Endothelial cell of umbilical vein (primary cell): ENCODE data around the gene CD81. TPM values are rescaled to one million over a fixed set of nuclear protein-coding genes. Genes with fewer than 3 reads are reported as not detected.

Experiments
- BruUV-seq: library from RNA; stranded (reverse); fragments of 400-500 nt; replicated peaks from 2 replicates; lab custom pipeline; 2021; lab: Mats Ljungman, UMichigan
- CTCF ChIA-PET: fragments of 300-600, 350-600 bp; sonication (Branson Sonifier 250); formaldehyde crosslinking; loops from one replicate; lab custom pipeline; 2021; ENCODE audit warnings: antibody characterized with exemption, inconsistent platforms; lab: Charles Lee
- POLR2A ChIA-PET: fragments of 300-600, 350-600 bp; sonication (Branson Sonifier 250); formaldehyde crosslinking; loops from one replicate; lab custom pipeline; 2021; ENCODE audit warnings: antibody characterized with exemption, inconsistent platforms; lab: Charles Lee
- DNase-seq: peaks from one replicate; pipeline ENCODE4 v3.0.0-alpha.2; 2011; ENCODE audit warnings: low read depth, low spot score
- FAIRE-seq: peaks from 2 replicates; lab custom pipeline; 2011; peaks lifted over from hg19 to GRCh38; lab: Jason Lieb, UNC
- H2AFZ ChIP-seq: 2 replicates; pipeline ENCODE4 v1.6.0; 2012; ENCODE audit warnings: low read depth, low read length, control low read depth, inconsistent platforms
- H3K27ac ChIP-seq: 2 replicates; pipeline ENCODE4 v1.5.1; 2011; ENCODE audit warnings: low read depth, mild to moderate bottlenecking, control low read depth, low read length, moderate library complexity; ENCODE audit not compliant: insufficient read depth
- H3K27me3 ChIP-seq, 2 experiments: 2 replicates each; pipeline versions ENCODE4 v1.6.0 to v1.6.1; 2011; ENCODE audit warnings: low read length in 2 of 2, mixed read lengths in 1 of 2; ENCODE audit not compliant: control insufficient read depth in 2 of 2, insufficient read depth in 2 of 2
- H3K36me3 ChIP-seq, 2 experiments: 2 replicates in 1 of 2; 3 replicates in 1 of 2; pipeline ENCODE4 v1.5.1; 2011; ENCODE audit warnings: low read length in 2 of 2, mild to moderate bottlenecking in 1 of 2, moderate library complexity in 1 of 2; ENCODE audit not compliant: control insufficient read depth in 2 of 2, insufficient read depth in 2 of 2; ENCODE audit errors: extremely low read depth in 1 of 2
- H3K4me1 ChIP-seq: 3 replicates; pipeline ENCODE4 v1.5.1; 2011; ENCODE audit warnings: mild to moderate bottlenecking, low read length; ENCODE audit not compliant: control insufficient read depth, insufficient read depth; ENCODE audit errors: extremely low read depth
- H3K4me2 ChIP-seq: 2 replicates; pipeline ENCODE4 v1.6.1; 2011; ENCODE audit warnings: low read length, control low read depth, mixed read lengths; ENCODE audit not compliant: insufficient read depth
- H3K4me3 ChIP-seq, 3 experiments: fragments of 200-600 bp in 1 of 3; sonication (generic), shearing (Covaris generic) in 1 of 3; replicated peaks in 1 of 3; 2 replicates each; pipeline ENCODE4 v1.5.1; 2011 to 2016; ENCODE audit warnings: control low read depth in 3 of 3, low read length in 3 of 3, mild to moderate bottlenecking in 2 of 3, inconsistent platforms in 1 of 3, low read depth in 1 of 3, moderate library complexity in 1 of 3; ENCODE audit not compliant: insufficient read depth in 1 of 3
- H3K79me2 ChIP-seq: 2 replicates; pipeline ENCODE4 v1.6.0; 2012; ENCODE audit warnings: low read length, inconsistent platforms; ENCODE audit not compliant: control insufficient read depth, insufficient read depth
- H3K9ac ChIP-seq: replicated peaks from 2 replicates; pipeline ENCODE3; 2011; ENCODE audit warnings: low read length, control low read depth; ENCODE audit not compliant: insufficient read depth; ENCODE audit errors: extremely low read depth
- H3K9me1 ChIP-seq: replicated peaks from 3 replicates; pipeline ENCODE4 v1.6.0; 2011; ENCODE audit warnings: mild to moderate bottlenecking, low read length; ENCODE audit not compliant: control insufficient read depth, insufficient read depth; ENCODE audit errors: extremely low read depth
- H3K9me3 ChIP-seq: replicated peaks from 2 replicates; pipeline ENCODE4 v1.5.1; 2012; ENCODE audit warnings: low read length, inconsistent platforms; ENCODE audit not compliant: control insufficient read depth, insufficient read depth
- H4K20me1 ChIP-seq: replicated peaks from 2 replicates; pipeline ENCODE3; 2011; ENCODE audit warnings: mild to moderate bottlenecking, low read length; ENCODE audit not compliant: control insufficient read depth, insufficient read depth; ENCODE audit errors: extremely low read depth
- CTCF ChIP-seq, 2 donors: IDR thresholded peaks; 1 replicate in 1 of 2; 2 replicates in 1 of 2; pipeline ENCODE4 v1.5.1; 2011; ENCODE audit warnings: low read length in 2 of 2, mild to moderate bottlenecking in 2 of 2, moderate library complexity in 2 of 2, control low read depth in 1 of 2, inconsistent platforms in 1 of 2, low read depth in 1 of 2; ENCODE audit not compliant: insufficient read depth in 1 of 2; ENCODE audit errors: extremely low read depth in 1 of 2
- EZH2 ChIP-seq: IDR thresholded peaks from 2 replicates; pipeline ENCODE4 v1.6.1; 2012; ENCODE audit warnings: borderline replicate concordance, low read depth, mild to moderate bottlenecking, moderate library complexity, low read length, inconsistent platforms; ENCODE audit not compliant: severe bottlenecking
- FOS ChIP-seq: IDR thresholded peaks from 2 replicates; pipeline ENCODE4 v1.6.1; 2011; ENCODE audit warnings: mild to moderate bottlenecking, low read length, moderate library complexity, borderline replicate concordance; ENCODE audit not compliant: insufficient read depth
- GATA2 ChIP-seq: IDR thresholded peaks from 2 replicates; pipeline ENCODE4 v1.7.0; 2011; ENCODE audit warnings: low read depth, mild to moderate bottlenecking, moderate library complexity, mixed read lengths, low read length; ENCODE audit not compliant: insufficient read length, insufficient read depth
- JUN ChIP-seq: IDR thresholded peaks from 2 replicates; pipeline ENCODE4 v1.6.1; 2011; ENCODE audit warnings: borderline replicate concordance, low read depth; ENCODE audit not compliant: insufficient read length, insufficient read depth
- MAX ChIP-seq: IDR thresholded peaks from 2 replicates; pipeline ENCODE4 v1.6.1; 2011; ENCODE audit not compliant: insufficient read depth, insufficient read length
- MYC ChIP-seq: IDR thresholded peaks from one replicate; pipeline ENCODE4 v1.6.1; 2011; ENCODE audit warnings: mild to moderate bottlenecking, low read depth, low read length
- POLR2A ChIP-seq: IDR thresholded peaks from 2 replicates; pipeline ENCODE4 v1.6.1; 2012; ENCODE audit warnings: low read depth, mild to moderate bottlenecking, control low read depth, low read length
- POLR2AphosphoS5 ChIP-seq: IDR thresholded peaks from 2 replicates; pipeline ENCODE4 v1.6.1; 2012; ENCODE audit warnings: low read depth, mild to moderate bottlenecking, control low read depth, low read length, moderate library complexity; ENCODE audit not compliant: insufficient read depth
- dilution Hi-C: fragments of 300-500 bp; cut with MboI; formaldehyde crosslinking; loops from one replicate; pipeline ENCODE4 v1.15.0; 2019; ENCODE audit warnings: low sequenced_read_pairs; ENCODE audit not compliant: extremely low pct_ligation_motif_present
- intact Hi-C: fragments of 100-400 bp; cut with micrococcal nuclease; formaldehyde crosslinking; loops from one replicate; pipeline ENCODE4 v1.10.0; 2022
- polyA plus RNA-seq, 4 experiments: library from polyadenylated mRNA; depleted of rRNA in 3 of 4; stranded (reverse) in 3 of 4; unstranded in 1 of 4; fragments of >200 nt; gene quantifications; 2 replicates each; pipeline versions ENCODE4 v1.2.1 to v1.2.3, GENCODE V29; 2011 to 2012; ENCODE audit warnings: missing spikeins in 1 of 4
- total RNA-seq: library from RNA; stranded (reverse); gene quantifications from 2 replicates; pipeline ENCODE4 v1.2.3, GENCODE V29; 2021

Gene CD81
- total and polyA plus RNA-seq, 2 donors (not counting 3 experiments of a cell fraction or from before 2014, with no cell fraction given), result 409 to 802 TPM

GRCh38 chr11:2392241-2392959 lies 15.3 kb downstream of the CD81 start:
- Histone ChIP-seq H3K9me3 (no peaks in the 10 kb centered on the region), H3K4me2 (no peak overlapping the region), H3K27ac (no peak overlapping the region), H3K4me3 (no peak overlapping the region), H4K20me1 (no peaks in the 10 kb centered on the region), H3K79me2 (peaks cover 57% of the 10 kb centered on the region), H2AFZ (no peak overlapping the region), H3K27me3 (no peaks in the 10 kb centered on the region), H3K9me1 (no peaks in the 10 kb centered on the region), H3K4me1 (no peaks in the 10 kb centered on the region), H3K9ac (no peak overlapping the region), H3K36me3 (peaks cover 7 to 44% of the 10 kb centered on the region in 2 experiments)
- TF ChIP-seq CTCF (IDR thresholded peaks at IDR 0.05; ENCODE audit: extremely low read depth in 1 of 2, insufficient read depth in 1 of 2, low read depth in 1 of 2, low read length in 2 of 2) (no peak), FOS (no peak), EZH2 (no peak), JUN (no peak), MYC (no peak), GATA2 (no peak), POLR2AphosphoS5 (no peak), POLR2A (no peak), MAX (no peak)
- intact Hi-C loops (no loop called here), dilution Hi-C loops (no loop called here)
- ChIA-PET CTCF (no interaction called here), POLR2A (no interaction called here)
- no peak for FAIRE-seq
- no peak for DNase-seq
- BruUV-seq, result no TSS peak
